HG02870 (cell line): ENCODE data around the gene GCG.

ENCODE experiments used
- ATAC-seq: cut with Tn5 transposase; IDR thresholded peaks from one replicate; pipeline ENCODE4 v1.9.1; 2021; ENCODE audit warnings: mild to moderate bottlenecking, moderate library complexity; ENCODE audit not compliant: unreplicated experiment

Gene GCG

DNA sequence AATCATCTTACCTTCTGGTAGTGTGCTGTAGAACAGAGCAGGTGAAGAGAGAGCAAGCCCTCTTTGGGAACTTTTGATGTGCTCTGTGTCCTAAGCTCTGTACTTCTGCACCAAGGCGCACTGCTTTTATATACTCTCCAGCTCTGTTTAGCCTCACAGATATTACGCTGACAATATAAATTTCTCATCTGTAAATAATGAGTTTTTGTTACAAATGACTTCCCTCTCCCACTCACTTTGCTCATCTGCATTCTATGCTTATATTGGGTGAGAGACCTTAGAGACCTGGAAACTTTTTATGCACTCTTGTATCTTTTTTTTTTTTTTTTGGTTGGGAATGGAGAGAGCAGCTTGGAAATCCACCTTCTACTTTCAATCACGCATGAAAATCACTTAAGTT, at the start of gene GCG:
TSS of gene GCG (minus strand) at position 101 of the 400 bp plus-strand sequence. CDS start 3,069 bp downstream, outside the sequence.
- ATAC-seq = no peak

DNA sequence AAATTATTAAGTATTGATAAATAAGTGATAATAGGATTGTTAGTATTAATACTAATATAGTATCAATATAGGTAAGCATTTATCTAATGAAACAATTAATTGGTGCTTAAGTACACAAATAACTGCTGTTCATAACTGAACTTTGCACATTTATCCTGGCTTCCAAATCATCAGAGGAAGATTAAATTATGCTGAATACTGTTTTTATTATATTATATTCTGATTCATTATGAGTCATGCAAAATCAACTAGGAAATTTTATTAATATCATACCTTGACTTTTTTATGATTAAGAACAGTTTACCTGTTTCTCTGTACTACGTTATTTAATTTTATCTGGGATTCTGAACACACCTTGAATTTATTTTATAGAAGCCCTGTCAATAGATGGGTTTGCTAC, 48.6 kb upstream of the GCG start:
- ATAC-seq = no peak

GRCh38 chr2:162199913-162200312, 47.9 kb upstream of the GCG start:
- ATAC-seq = no peak

DNA sequence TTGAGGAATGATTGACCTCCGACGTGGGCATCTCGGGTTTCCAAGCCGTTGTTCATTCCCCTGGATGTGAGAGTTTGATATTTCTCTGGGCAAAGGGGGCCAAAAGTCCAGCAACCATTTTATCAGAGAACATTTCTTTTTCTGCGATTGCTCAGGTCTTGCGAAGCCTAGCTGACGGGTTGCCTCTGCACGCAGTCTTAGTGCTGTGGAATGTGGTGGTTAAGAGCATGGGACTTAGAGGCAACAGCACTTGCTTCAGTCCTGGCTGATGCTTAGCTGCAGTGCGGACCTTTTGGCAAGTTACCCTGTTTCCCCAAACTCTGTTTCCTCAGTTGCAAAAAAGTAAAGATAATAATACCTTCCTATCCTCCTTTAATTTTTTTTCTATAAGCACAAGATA, 46.2 kb upstream of the GCG start:
- ATAC-seq = no peak

DNA sequence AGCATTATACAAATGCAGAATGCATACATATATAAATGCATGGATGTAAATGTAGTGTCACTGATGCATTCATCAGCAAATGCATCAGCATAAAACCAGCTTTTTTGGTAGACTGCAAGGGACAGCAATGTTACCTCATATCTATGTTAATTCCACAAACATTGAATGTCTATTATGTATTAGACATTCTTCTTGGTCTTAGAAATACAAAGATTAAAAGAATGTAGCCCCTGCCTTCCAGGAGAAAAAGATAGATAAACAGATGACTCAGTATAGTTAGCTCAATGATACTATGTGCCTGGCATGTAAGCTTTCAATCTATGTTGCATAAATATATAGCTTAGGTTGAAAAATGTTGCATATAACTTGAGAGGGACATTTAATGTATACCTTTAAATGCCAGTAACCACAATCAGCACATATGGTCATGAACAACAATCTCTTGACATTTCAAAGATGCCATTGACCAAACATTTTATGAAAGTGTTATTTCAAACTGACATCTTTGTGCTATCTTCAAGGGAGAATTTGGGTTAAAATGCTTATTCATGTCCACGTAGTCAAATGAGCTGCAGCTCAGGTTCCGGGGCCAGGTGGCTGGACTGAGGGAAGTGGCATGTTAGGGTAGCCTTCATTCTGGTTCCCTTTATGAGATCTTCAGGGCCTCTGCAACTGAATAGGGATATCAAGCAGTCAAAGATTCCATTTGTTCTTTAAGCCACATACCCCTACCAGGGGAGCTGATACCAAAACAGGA, 45.2 kb upstream of the GCG start:
- no peak for ATAC-seq

- ATAC-seq = no peak
Measured at GRCh38 chr2:162196638-162197037, 44.6 kb upstream of the GCG start.

DNA sequence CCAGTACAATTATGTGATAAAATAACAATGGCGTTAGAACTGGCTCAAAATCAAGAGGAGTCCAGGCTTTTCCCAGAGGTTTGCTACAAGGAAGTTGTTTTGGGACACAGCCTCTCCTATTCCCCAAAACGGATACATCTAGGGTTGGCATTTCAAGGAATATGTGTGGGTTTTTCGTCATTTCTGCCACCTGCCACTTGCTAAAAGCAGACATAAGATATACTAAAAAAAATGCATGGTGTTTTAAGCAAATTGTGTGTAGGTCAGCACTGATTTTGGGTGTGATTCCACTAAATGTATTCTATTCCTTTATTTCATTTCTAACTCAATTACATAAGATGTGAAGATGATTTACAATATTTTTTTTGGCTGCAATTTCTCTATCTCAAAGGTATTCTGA, 36.4 kb upstream of the GCG start:
- no peak for ATAC-seq

- ATAC-seq = no peak
Measured at GRCh38 chr2:162185541-162186232, 33.6 kb upstream of the GCG start.

DNA sequence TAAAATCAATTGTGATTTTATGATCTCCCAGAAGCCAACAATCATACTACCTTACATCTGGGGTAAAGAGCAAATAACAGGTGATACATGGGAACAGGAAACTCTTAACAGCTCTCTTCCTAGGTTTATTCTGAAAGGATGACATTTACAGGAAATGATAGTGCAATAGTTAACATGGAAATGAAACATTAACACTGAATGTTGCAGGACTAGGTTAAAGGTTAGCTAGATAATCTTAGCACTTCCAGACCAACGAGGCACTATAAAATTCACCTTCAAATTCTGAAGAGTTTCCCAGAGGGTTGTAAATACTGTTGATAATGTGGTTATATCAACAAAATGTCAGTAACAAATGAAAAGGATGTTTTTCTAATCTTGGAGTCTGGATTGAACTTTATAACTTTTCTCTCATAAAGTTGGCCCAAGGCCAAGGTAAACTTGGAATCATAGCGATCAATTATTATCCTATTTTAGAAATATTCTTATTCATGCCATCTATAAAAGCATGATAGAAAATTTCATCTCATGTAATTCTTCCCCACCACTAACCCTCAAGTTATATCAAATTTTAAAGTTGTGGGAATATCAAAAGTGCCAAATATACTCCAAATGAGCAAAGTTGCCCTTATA, 32.9 kb upstream of the GCG start:
- ATAC-seq = no peak

GRCh38 chr2:162184359-162184758, 32.3 kb upstream of the GCG start:
- ATAC-seq = no peak

DNA sequence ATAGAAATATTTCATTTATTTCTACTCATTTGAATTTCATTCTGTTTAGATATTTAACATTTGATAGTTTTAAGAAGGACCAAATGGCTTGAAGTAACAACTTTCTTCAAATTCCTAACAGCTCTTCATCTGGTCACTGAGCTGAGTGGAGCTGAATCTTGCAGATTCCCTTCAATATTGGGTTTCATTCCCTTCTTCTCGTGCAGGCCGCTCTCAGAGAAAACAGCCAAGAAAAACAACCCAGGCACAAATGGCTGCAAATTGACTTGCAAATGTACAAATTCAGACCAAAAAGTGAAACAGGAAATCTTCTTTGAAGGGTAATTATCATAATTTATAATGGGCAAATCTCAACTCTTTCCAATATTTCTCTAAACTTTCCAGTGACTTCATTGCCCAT, 30.3 kb upstream of the GCG start:
- no peak for ATAC-seq

DNA sequence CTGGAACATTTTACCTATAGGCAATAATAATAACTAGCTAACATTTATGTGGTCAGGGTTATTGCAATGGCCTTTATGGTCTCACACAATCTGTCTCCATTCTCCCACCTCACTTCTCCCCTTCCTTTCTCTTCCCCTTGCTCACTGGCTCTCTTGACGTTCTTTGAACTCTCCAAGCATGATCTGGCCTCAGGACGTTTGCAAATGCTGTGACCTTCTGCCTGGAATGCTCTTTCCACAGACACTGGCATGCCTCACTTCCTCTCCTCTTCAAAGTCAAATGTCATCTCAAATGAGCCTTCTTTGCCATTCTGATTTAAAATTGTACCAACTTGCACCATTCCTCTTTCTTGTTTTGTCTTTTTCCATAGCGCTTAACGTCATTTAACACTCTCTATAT, 25.3 kb upstream of the GCG start:
- no peak for ATAC-seq

DNA sequence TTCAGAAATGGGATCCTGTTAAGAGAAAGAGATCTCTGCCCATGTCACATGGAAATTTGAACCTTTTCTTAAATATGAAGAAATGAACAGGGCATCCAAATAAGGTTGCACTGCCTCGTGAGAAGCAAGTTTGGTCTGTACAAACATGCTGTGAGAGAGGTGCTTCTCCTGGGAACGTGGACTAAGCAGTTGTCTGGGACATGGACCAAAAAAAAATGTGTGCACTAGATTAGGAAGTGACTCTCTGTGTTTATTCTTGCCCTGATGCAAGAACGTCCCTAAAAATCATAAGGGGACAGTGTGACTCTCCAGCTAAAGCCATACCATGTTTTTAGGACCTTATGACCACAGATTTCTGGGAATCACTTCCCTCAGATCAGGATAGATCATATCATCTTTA, 23.7 kb upstream of the GCG start:
- ATAC-seq = no peak

- ATAC-seq = no peak
Measured at GRCh38 chr2:162174746-162175145, 22.7 kb upstream of the GCG start.

DNA sequence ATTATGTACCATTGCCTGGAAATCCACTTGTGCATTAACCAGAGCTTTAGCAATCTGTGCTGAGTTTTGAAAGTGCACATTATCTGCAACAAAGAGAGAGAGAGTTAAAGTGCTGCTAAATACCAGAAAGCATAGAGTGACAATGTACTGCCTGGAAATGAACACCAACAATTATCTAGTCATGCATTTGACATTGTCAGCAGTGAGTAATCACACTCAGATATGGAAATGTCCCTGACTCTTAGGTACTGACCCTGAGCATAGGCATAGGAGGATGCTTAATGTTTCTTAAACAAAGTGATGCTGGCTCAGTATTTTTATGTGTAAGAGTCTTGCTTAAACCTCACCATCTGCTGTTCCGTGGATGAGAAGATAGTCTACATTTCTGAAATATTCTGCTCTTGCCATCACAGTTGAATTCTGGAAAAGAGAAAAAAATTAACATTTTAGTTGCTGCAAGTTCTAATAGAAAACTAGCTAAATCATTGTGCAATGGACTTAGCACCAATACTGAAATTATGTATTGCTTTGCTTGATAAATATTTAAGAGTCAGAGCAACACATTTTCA, 20.8 kb upstream of the GCG start:
- ATAC-seq = no peak

- no peak for ATAC-seq
Measured at GRCh38 chr2:162166745-162167144, 14.7 kb upstream of the GCG start.

GRCh38 chr2:162166174-162166573, 14.1 kb upstream of the GCG start:
- ATAC-seq = no peak

DNA sequence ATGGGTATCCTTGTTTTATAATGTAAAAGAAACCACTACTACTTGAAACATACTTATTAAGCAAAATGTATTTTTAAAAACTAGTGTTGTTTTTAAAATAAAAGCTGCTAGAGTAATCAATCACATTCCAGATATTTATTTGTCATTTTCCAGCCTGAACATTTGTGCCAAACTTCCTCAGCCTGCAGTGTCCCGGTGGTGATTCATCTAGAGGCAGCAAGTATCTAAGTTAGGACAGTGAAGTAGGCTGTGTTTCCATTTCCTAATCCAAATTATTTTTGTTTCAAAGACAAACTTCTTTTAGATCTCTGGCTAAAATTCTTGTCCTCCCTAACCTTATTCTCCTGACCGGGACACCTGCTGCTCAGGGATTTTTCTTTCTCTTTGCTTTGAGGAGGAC, 12.8 kb upstream of the GCG start:
- ATAC-seq = no peak

DNA sequence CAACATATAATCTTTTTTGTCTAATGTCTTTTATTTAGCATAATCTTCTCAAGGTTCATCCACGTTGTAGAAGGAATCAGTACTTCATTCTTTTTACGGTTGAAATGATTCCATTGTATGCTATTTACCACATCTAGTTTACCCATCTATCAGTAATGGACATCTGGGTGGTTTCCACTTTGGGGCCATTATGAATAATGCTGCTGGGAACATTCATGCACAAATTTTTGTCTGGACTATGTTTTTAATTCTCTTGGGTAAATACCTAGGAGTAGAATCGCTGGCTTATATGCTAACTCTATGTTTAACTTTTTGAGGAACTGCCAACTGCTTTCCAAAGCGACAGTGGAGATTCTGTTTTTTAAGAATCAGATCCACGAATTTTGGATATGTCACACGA, 7.4 kb upstream of the GCG start:
- ATAC-seq = no peak

DNA sequence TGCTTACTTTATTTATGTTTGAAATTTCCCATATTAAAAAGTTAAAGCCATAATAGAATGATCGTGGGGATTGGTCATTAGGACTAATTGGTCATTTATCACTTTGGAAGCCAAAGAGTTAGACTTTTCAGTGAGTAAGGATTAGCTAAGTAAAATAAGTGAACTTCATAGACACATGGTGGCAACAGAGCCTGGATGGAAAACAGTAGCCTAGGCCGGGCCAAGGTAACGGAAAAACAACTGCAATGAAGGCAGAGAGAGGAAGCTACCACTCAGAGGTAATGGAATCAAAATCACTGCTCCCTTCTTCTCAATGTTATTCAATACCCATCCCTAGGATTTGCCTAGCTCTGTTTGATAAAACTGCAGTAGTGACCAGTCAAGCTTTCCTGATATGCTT, 4.1 kb upstream of the GCG start:
- no peak for ATAC-seq

GRCh38 chr2:162155093-162155492, 3.0 kb upstream of the GCG start:
- no peak for ATAC-seq
